Measurements from ENCODE around the gene FCRL6.
A peak's percentile ranks its signal among the peaks of the same experiment; 100 is the strongest.

FCRL6 gene

DNA sequence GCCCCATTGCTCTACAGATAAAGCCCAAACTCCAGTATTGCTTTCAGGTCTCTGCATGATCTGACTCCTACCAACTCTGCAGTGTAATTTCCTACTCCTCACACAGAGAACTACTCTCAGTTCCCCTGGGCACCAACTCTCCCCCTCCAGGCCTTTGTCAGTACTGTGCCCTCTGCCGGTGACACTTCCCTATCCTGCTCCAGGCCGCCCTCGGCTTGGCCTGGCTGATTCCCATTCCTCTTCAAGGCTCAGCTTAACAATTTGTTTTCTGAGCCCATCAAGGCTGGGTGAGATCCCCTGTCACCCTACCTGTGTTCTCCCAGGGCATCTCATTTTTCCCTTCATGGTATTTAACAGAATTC lies 27.1 kb downstream of the FCRL6 start:
- no peak overlapping the region for H3K27ac ChIP-seq
- no peak for TF ChIP-seq ZFX (IDR thresholded peaks at IDR 0.05)
- TF ChIP-seq, protein P1, sequence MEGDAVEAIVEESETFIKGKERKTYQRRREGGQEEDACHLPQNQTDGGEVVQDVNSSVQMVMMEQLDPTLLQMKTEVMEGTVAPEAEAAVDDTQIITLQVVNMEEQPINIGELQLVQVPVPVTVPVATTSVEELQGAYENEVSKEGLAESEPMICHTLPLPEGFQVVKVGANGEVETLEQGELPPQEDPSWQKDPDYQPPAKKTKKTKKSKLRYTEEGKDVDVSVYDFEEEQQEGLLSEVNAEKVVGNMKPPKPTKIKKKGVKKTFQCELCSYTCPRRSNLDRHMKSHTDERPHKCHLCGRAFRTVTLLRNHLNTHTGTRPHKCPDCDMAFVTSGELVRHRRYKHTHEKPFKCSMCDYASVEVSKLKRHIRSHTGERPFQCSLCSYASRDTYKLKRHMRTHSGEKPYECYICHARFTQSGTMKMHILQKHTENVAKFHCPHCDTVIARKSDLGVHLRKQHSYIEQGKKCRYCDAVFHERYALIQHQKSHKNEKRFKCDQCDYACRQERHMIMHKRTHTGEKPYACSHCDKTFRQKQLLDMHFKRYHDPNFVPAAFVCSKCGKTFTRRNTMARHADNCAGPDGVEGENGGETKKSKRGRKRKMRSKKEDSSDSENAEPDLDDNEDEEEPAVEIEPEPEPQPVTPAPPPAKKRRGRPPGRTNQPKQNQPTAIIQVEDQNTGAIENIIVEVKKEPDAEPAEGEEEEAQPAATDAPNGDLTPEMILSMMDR (conservative IDR thresholded peaks at IDR 0.05) = peak; percentile 67

GRCh38 chr1:159829822-159830465 lies 27.8 kb downstream of the FCRL6 start:
- TF ChIP-seq ZFX (IDR thresholded peaks at IDR 0.05) = no peak
- H3K27ac ChIP-seq = no peak overlapping the region

DNA sequence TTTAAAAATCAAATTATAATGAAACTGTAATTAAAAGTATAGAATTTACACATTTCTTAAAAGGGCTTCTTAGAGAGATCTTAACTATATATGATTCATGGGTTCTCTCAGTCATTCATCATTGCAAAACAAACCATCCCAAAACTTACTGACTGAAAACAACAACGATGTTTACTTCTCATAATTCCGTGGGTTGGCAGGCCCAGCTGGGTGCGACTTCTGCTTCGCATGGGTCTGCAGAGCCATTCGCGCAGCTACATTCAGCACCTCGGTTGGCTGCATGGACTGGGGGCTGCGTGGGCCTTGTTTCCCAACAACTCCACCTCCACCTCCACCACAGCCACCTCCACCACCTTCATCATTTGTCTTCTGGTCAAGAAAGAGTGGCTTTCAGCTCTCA lies 28.6 kb downstream of the FCRL6 start:
- H3K27ac ChIP-seq = no peak overlapping the region
- no peak for TF ChIP-seq ZFX (IDR thresholded peaks at IDR 0.05)
- TF ChIP-seq, protein P1 (conservative IDR thresholded peaks at IDR 0.05) = no peak

DNA sequence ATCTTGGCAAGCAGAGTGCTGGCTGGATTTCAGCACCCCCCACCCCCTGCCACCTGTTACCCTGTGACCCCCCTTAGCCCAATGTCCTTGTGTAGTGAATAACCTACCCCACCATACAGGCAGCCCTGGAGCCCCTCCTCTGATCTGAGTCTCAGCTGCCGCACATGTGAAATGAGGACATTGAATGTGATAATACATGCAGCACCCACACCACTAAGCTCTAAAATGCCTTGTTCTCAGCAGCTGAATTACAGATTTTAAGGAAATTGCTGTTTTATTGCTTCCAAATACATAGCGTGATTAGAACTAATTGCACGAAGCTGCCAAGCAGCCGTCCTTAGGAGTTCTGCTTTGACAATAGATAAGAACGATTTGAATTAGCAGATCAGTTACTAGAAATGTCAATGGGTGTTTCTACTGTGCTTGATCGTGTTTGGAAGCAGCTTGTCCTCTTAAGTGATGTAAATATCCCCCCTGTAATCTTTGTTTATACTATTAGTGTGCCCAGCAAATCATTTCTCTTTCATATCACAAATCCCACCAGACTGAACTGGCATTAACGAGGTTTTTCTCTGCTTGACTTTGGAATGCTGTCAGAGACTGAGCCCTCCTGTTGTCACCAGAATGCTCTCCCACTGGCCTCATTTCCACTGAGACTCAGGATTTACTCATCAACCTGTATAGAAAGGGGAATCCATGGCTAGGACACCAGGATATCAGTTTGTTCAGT lies 29.4 kb downstream of the FCRL6 start:
- TF ChIP-seq, protein P1 (conservative IDR thresholded peaks at IDR 0.05) = no peak
- no peak for TF ChIP-seq ZFX (IDR thresholded peaks at IDR 0.05)
- H3K27ac ChIP-seq = no peak overlapping the region

GRCh38 chr1:159832309-159832708 lies 30.1 kb downstream of the FCRL6 start:
- TF ChIP-seq, protein P1 (conservative IDR thresholded peaks at IDR 0.05) = no peak
- TF ChIP-seq ZFX (IDR thresholded peaks at IDR 0.05) = no peak
- no peak overlapping the region for H3K27ac ChIP-seq

DNA sequence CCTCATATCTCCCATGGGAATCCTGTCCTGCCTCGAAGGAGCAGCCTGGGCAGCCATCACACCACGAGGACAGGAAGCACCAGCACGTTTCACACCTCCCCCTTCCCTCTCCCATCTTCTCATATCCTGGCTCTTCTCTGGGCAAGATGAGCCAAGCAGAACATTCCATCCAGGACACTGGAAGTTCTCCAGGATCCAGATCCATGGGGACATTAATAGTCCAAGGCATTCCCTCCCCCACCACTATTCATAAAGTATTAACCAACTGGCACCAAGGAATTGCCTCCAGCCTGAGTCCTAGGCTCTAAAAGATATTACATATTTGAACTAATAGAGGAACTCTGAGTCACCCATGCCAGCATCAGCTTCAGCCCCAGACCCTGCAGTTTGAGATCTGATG lies 33.2 kb downstream of the FCRL6 start:
- no peak overlapping the region for H3K27ac ChIP-seq
- TF ChIP-seq ZFX (IDR thresholded peaks at IDR 0.05) = no peak
- TF ChIP-seq, protein P1 (conservative IDR thresholded peaks at IDR 0.05) = no peak

GRCh38 chr1:159835862-159836525 lies 33.8 kb downstream of the FCRL6 start:
- H3K27ac ChIP-seq = no peak overlapping the region
- no peak for TF ChIP-seq ZFX (IDR thresholded peaks at IDR 0.05)
- TF ChIP-seq, protein P1 (conservative IDR thresholded peaks at IDR 0.05) = no peak
